ENCODE measurements around the gene SPOCK1. TPM values are rescaled to one million over a fixed set of nuclear protein-coding genes. Genes with fewer than 3 reads are reported as not detected.

Gene SPOCK1
- total RNA-seq, 2 donors from 2014 or later, result 2.1 to 8.5 TPM

DNA sequence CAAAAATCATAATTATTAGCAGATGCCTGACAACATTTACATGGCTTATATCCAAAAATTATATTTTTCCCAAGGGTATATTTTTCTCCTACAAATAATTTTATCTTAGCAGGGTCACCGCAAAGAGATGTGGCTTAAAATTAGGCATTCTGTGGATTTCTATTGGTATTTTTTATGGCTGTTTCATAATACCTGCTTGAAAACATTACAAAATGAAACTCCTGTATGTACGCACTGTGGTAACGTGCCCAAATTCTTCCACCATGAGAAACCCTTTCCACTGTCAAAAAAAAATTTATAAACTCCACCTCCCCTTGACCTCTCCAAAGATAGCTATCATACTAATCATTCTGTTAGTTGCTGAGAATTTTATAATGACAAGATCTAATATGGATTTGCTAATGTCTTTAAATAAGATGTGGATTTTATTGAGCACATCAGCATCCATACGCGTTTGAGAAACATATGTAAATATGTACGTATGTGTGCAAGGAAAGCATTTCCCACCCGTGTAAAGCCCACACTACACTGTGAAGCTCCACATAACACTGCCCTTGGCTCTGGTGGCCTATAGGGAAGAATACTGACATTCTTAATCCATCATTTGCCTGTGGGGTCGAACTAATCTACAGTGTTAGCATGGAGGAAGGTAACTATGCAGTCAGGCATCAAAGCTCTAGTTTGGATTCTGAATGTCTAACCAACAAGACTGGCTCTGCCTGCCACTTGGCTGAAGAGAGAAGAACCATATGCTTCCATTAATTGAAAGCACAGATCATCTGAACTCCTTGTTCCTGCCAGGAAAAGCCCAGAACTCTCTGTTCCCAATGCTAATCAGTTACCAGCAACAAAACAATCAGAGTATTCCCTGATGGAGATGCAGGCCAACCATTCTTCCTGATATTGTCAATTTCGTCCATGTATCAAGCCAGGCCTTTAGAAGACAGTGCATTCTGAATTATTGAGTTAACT, 244.7 kb downstream of the SPOCK1 start:
- no peaks in the 10 kb centered on the region for H3K4me1 ChIP-seq
- DNase-seq, result no peak
- no peak overlapping the region for H3K9ac ChIP-seq (ENCODE audit: low read depth in 2 of 2, low read length in 2 of 2)
- TF ChIP-seq, protein P1, sequence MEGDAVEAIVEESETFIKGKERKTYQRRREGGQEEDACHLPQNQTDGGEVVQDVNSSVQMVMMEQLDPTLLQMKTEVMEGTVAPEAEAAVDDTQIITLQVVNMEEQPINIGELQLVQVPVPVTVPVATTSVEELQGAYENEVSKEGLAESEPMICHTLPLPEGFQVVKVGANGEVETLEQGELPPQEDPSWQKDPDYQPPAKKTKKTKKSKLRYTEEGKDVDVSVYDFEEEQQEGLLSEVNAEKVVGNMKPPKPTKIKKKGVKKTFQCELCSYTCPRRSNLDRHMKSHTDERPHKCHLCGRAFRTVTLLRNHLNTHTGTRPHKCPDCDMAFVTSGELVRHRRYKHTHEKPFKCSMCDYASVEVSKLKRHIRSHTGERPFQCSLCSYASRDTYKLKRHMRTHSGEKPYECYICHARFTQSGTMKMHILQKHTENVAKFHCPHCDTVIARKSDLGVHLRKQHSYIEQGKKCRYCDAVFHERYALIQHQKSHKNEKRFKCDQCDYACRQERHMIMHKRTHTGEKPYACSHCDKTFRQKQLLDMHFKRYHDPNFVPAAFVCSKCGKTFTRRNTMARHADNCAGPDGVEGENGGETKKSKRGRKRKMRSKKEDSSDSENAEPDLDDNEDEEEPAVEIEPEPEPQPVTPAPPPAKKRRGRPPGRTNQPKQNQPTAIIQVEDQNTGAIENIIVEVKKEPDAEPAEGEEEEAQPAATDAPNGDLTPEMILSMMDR (IDR thresholded peaks at IDR 0.05), result no peak
- intact Hi-C loops (cut with DNase I), result no loop called here
- H3K27me3 ChIP-seq, result no peaks in the 10 kb centered on the region
- no peak overlapping the region for H3K27ac ChIP-seq
- H3K36me3 ChIP-seq, result no peaks in the 10 kb centered on the region
- no peaks in the 10 kb centered on the region for H3K9me3 ChIP-seq
- H3K4me3 ChIP-seq, result no peak overlapping the region

DNA sequence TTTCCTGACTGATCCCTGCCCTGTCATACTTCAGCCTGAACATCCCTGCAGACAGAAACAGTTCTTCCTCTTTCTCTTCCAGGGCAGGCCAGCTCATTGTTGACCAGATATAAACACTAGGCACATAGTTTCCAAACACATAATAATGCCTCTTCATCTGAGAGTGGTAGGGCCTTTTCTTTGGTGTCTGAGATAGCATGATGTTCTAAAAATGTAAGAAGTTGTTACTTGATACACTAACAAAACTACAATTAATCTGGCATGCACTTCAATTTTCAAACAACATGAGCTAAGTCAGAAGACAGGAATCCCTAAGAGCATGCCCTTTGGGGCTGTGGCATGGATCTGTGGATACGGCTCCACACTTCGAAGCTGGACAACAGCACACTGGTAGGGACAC, 246.6 kb downstream of the SPOCK1 start:
- no peak overlapping the region for H3K27ac ChIP-seq
- TF ChIP-seq, protein P1 (IDR thresholded peaks at IDR 0.05), result no peak
- no peak overlapping the region for H3K4me3 ChIP-seq
- no peaks in the 10 kb centered on the region for H3K27me3 ChIP-seq
- DNase-seq, result no peak
- no peaks in the 10 kb centered on the region for H3K36me3 ChIP-seq
- H3K9me3 ChIP-seq, result no peaks in the 10 kb centered on the region
- no peaks in the 10 kb centered on the region for H3K4me1 ChIP-seq
- intact Hi-C loops (cut with DNase I), result no loop called here
- H3K9ac ChIP-seq (ENCODE audit: low read depth in 2 of 2, low read length in 2 of 2), result no peak overlapping the region

GRCh38 chr5:137250421-137250820, 248.7 kb downstream of the SPOCK1 start:
- no peak for DNase-seq
- H3K36me3 ChIP-seq, result no peaks in the 10 kb centered on the region
- H3K4me1 ChIP-seq, result no peaks in the 10 kb centered on the region
- H3K4me3 ChIP-seq, result no peak overlapping the region
- no peaks in the 10 kb centered on the region for H3K9me3 ChIP-seq
- H3K27ac ChIP-seq, result no peak overlapping the region
- intact Hi-C loops (cut with DNase I), result no loop called here
- TF ChIP-seq, protein P1 (IDR thresholded peaks at IDR 0.05), result no peak
- no peaks in the 10 kb centered on the region for H3K27me3 ChIP-seq
- no peak overlapping the region for H3K9ac ChIP-seq (ENCODE audit: low read depth in 2 of 2, low read length in 2 of 2)

GRCh38 chr5:137248527-137248926, 250.6 kb downstream of the SPOCK1 start:
- Histone ChIP-seq H3K9ac (ENCODE audit: low read depth in 2 of 2, low read length in 2 of 2) (no peak overlapping the region), H3K4me1 (no peaks in the 10 kb centered on the region), H3K4me3 (no peak overlapping the region), H3K27me3 (no peaks in the 10 kb centered on the region), H3K27ac (no peak overlapping the region), H3K36me3 (no peaks in the 10 kb centered on the region), H3K9me3 (no peaks in the 10 kb centered on the region)
- intact Hi-C loops (cut with DNase I), result no loop called here
- TF ChIP-seq, protein P1 (IDR thresholded peaks at IDR 0.05), result no peak
- no peak for DNase-seq

GRCh38 chr5:137245438-137245837, 253.7 kb downstream of the SPOCK1 start:
- H3K9me3 ChIP-seq, result no peaks in the 10 kb centered on the region
- DNase-seq, result no peak
- H3K27me3 ChIP-seq, result no peaks in the 10 kb centered on the region
- TF ChIP-seq, protein P1 (IDR thresholded peaks at IDR 0.05), result no peak
- no peak overlapping the region for H3K9ac ChIP-seq (ENCODE audit: low read depth in 2 of 2, low read length in 2 of 2)
- H3K36me3 ChIP-seq, result no peaks in the 10 kb centered on the region
- no peak overlapping the region for H3K4me3 ChIP-seq
- intact Hi-C loops (cut with DNase I), result no loop called here
- no peak overlapping the region for H3K27ac ChIP-seq
- H3K4me1 ChIP-seq, result no peaks in the 10 kb centered on the region
